C4-2B (cell line): ENCODE measurements around the gene LYST.

ENCODE experiments used
- ZFX ChIP-seq: fragments of 450-650 bp; IDR thresholded peaks from 2 replicates; pipeline ENCODE4 v1.6.1; 2017
- TF ChIP-seq, protein P1 (sequence below): fragments of 450-650 bp; conservative IDR thresholded peaks from 2 replicates; pipeline ENCODE4 v1.5.1; 2017; ENCODE audit warnings: mild to moderate bottlenecking

GRCh38 chr1:235767795-235768194, 98.9 kb downstream of the LYST start:
- TF ChIP-seq, protein P1, sequence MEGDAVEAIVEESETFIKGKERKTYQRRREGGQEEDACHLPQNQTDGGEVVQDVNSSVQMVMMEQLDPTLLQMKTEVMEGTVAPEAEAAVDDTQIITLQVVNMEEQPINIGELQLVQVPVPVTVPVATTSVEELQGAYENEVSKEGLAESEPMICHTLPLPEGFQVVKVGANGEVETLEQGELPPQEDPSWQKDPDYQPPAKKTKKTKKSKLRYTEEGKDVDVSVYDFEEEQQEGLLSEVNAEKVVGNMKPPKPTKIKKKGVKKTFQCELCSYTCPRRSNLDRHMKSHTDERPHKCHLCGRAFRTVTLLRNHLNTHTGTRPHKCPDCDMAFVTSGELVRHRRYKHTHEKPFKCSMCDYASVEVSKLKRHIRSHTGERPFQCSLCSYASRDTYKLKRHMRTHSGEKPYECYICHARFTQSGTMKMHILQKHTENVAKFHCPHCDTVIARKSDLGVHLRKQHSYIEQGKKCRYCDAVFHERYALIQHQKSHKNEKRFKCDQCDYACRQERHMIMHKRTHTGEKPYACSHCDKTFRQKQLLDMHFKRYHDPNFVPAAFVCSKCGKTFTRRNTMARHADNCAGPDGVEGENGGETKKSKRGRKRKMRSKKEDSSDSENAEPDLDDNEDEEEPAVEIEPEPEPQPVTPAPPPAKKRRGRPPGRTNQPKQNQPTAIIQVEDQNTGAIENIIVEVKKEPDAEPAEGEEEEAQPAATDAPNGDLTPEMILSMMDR: no peak
- no peak for TF ChIP-seq ZFX
